Activated T-cell treated with anti-CD3 and anti-CD28 coated beads, Interleukin-2, amount 50 U/mL, for 48 hours (primary cell): ENCODE measurements around the gene LONRF3.
A peak's percentile ranks its signal among the peaks of the same experiment; 100 is the strongest.
"Not testable (repeated sequence)": the region's sequence is repeated elsewhere in the genome, so short reads cannot be mapped to it uniquely, and the experiment has no call there.

Source experiments
- DNase-seq, 2 experiments: peaks; one replicate each; pipeline ENCODE4 v3.0.0-alpha.2; 2020

LONRF3 gene

DNA sequence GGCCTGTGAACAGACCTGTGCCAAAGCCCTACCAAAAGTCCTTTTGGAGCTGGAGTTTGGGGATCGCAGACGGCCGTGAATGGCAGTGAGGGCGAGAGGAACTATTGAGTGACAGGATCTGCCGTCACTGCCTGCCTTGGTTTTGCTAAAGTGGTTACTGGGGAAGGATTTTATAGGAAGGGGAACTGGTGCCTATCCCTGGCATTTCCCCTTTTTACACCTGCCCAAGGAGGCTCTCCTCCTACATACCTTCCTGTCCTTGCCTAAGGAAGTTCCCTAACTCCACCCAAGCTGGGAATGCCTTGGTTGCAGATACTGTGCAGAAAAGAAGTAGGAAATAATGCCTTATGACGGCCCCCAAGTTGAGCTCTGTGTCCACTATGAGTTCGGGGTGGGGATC is 14.5 kb downstream of the LONRF3 start:
- no peak for DNase-seq

GRCh38 chrX:118989886-118990285 is 15.5 kb downstream of the LONRF3 start:
- DNase-seq: no peak

DNA sequence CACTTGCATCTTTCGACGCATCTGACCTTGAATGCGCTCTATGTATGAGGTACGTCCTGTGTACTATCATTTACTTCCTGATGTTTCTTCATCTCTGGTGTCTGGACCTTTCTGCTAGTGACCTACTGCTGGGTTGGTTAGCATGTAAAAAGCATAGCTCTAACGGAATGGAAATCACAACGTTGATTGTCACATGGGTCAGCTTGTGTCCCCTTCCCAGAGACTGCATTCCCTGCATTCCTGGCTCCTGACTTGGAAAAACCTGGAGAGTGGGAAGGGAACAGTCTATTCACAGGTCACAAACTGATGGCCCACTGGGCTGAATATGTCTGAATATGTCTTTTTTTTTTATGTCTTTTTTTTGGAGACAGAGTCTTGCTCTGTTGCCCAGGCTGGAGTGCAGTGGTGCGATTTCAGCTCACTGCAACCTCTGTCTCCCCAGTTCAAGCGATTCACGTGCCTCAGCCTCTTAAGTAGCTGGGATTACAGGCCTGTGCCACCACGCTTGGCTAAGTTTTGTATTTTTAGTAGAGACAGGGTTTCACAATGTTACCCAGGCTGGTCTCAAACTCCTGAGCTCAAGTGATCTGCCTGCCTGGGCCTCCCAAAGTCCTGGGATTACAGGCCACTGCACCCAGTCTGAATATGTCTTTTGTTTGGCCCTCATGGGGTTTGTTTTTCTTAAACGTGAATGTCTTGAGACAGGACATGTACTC is 16.3 kb downstream of the LONRF3 start:
- DNase-seq: no peak

GRCh38 chrX:118992441-118993121 is 18.2 kb downstream of the LONRF3 start:
- not testable (repeated sequence) for DNase-seq

DNA sequence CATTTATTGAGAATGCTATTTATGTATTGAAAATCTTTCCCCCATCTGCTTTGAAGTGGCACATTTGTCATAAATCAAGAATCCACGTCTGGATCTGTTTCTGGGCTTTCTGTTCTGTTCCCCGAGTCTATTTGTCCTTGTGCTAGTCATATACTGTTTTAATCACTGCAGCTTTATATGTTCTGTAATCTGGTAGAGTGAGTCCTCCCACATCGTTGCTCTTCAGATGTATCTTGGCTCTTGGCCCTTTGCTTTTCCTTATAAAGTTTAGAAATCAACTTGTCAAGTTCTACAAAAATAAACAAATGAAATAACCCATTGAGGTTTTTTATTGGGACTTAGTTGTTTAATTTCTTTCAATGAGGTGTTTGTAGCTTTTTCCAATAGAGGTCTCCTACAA is 29.0 kb downstream of the LONRF3 start:
- DNase-seq: no peak

GRCh38 chrX:119004920-119005524 is 30.6 kb downstream of the LONRF3 start:
- peak; percentile 67 to 74 for DNase-seq

GRCh38 chrX:119007189-119007770 is 32.9 kb downstream of the LONRF3 start:
- DNase-seq: no peak

DNA sequence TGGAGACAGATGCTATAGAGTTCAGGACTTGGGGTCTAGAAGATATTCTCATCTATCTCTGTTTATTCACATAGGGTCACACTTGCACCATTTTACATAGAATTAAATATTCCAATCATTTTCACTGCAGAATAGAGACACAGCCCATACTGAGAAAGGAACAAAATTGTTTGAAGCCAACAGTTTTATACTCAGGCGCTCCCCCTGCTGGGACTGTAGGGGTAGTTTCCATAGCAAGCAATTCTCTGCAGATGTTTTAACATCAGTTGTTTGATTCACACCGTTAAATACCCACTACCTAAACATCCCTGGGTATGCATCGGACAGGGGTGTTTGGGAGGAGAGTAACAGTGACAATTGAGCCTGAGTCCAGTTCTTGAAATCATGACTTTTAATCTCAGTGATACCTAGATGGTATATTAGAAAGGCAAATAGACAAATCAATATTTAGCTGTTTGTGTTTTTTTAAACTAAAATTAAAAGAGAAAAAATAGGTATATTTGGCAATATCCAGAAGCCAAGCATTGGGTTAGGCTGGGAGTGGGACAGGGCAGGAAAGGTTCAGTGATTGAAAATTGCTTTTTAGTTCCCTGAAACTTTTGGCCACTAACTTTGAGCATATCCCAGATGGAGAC is 33.8 kb downstream of the LONRF3 start:
- DNase-seq: peak; percentile 46 to 49

- DNase-seq: no peak
Observed at GRCh38 chrX:119009071-119009470, 34.7 kb downstream of the LONRF3 start.

- no peak for DNase-seq
Observed at GRCh38 chrX:119010491-119010890, 36.1 kb downstream of the LONRF3 start.

DNA sequence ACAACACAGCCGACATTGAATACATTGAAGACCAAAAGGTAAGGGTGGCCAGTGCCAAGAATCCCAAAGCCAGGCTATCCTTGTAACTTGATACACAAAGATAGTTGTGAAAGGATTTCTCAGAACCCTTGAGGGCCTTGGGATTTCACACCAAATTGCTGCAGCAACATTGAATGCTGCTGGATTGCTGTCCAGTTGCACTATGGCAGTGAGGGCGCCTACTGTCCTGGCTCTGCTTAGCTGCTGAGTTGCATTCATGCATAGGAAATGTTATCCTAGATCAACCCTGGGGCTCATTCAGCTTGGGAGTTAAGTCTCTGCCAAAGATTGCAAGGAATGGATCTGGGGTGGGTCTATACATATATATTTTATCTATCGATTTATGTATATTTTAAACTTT is 38.7 kb downstream of the LONRF3 start:
- no peak for DNase-seq

GRCh38 chrX:119015407-119016237 is 41.2 kb downstream of the LONRF3 start:
- DNase-seq: peak; percentile 59 to 67

DNA sequence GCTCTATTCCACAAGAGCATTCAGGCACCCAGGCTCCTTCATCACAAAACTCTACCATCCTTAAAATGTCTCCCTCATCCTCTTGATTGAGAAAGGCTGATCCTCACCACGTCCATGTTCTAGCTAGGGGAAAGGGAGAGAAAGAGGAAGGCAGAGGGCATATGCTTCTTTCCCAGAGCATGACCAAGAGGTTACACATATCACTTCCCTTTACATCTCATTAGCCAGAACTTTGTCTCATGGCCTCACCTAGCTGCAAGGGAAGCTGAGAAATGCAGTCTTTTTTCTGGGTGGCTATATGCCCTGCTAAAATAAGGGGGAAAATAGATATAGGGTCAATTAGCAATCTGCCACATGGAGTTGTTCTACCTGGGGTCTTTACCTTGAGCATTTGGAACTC is 42.7 kb downstream of the LONRF3 start:
- DNase-seq: no peak

- no peak for DNase-seq
Observed at GRCh38 chrX:119025900-119026299, 51.5 kb downstream of the LONRF3 start.

- DNase-seq: not testable (repeated sequence)
Observed at GRCh38 chrX:119026344-119026743, 51.9 kb downstream of the LONRF3 start.

GRCh38 chrX:119027960-119028732 is 53.7 kb downstream of the LONRF3 start:
- not testable (repeated sequence) for DNase-seq

- DNase-seq: no peak
Observed at GRCh38 chrX:119028733-119029330, 54.4 kb downstream of the LONRF3 start.

- not testable (repeated sequence) for DNase-seq
Observed at GRCh38 chrX:119029656-119030055, 55.2 kb downstream of the LONRF3 start.

DNA sequence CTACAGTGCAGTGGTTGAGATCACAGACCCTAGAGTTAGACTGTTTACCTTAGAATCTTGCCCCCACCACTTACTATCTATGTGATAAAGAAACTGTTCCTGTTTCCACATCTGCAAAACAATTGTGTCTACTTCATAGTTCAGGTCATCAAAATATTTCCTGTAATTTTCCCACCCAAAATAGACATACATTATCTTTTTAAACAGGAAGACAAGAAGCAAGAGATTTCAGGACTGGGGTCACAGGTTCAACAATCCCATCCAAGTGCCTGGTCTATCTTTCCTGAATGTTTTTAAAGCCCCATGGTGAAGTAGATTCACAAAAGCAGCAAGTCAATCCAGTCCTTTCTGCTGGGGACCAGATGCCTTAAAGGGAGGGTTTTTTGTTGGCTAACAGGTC is 56.6 kb downstream of the LONRF3 start:
- DNase-seq: no peak

- no peak for DNase-seq
Observed at GRCh38 chrX:119036107-119037029, 62.0 kb downstream of the LONRF3 start.
